ENCODE measurements around the gene HOXA3. TPM values are rescaled to one million over a fixed set of nuclear protein-coding genes. Genes with fewer than 3 reads are reported as not detected.

Gene HOXA3
- total RNA-seq, 1 experiment from 2014 or later = not detected

GRCh38 chr7:27174874-27175625, 22.7 kb upstream of the HOXA3 start:
- no peaks in the 10 kb centered on the region for H3K79me1 ChIP-seq (ENCODE audit: insufficient read depth, low read depth, low read length, poor library complexity, severe bottlenecking)
- no peak overlapping the region for H4K91ac ChIP-seq (ENCODE audit: insufficient read length, low read depth, low read length)
- H3K9me3 ChIP-seq (ENCODE audit: control insufficient read depth, low read depth, low read length) = no peaks in the 10 kb centered on the region
- H3K9ac ChIP-seq (ENCODE audit: extremely low read depth, insufficient read length, low read length) = no peak overlapping the region
- no peak overlapping the region for H4K8ac ChIP-seq (replicated peaks; ENCODE audit: insufficient read length, low read depth, low read length)
- no peak overlapping the region for H2BK15ac ChIP-seq (ENCODE audit: low read depth, low read length)
- Mint-ChIP-seq H3K27me3 (ENCODE audit: low read depth) (peaks cover 98% of the 10 kb centered on the region), H3K4me3 (peak overlapping the region in 1 of 2 experiments; percentile 55; a peak in 2 of 5 replicates), H3K9me3 (peaks cover 6 to 28% of the 10 kb centered on the region in 2 experiments; a peak in 4 of 5 replicates), H3K27ac (no peak overlapping the region), H3K36me3 (ENCODE audit: insufficient read depth in 1 of 3, low read depth in 3 of 3) (no peaks in the 10 kb centered on the region; a peak in 2 of 7 replicates), H3K4me1 (peaks cover 3 to 7% of the 10 kb centered on the region in 2 experiments)
- no peak overlapping the region for H3K18ac ChIP-seq (ENCODE audit: insufficient read length, low read depth, low read length)
- H4K5ac ChIP-seq (ENCODE audit: insufficient read length, low read depth, low read length) = no peak overlapping the region
- no peak overlapping the region for H3K27ac ChIP-seq (ENCODE audit: insufficient read length, low read depth, low read length)
- no peak overlapping the region for H2BK20ac ChIP-seq (ENCODE audit: low read depth, low read length, poor library complexity, severe bottlenecking)
- H3K79me2 ChIP-seq (ENCODE audit: insufficient read depth, low read length) = no peaks in the 10 kb centered on the region
- no peak overlapping the region for H3T11ph ChIP-seq (ENCODE audit: low read length)
- no peak for TF ChIP-seq CTCF (conservative IDR thresholded peaks at IDR 0.05)
- H2BK120ac ChIP-seq (ENCODE audit: low read depth, low read length, poor library complexity, severe bottlenecking) = no peak overlapping the region
- H3K4me1 ChIP-seq (ENCODE audit: insufficient read depth, low read length) = no peaks in the 10 kb centered on the region
- no peak overlapping the region for H2BK5ac ChIP-seq (ENCODE audit: insufficient read length, low read length)
- no CpG with 5 or more reads among the region's 12 CpGs for WGBS (ENCODE audit: extremely low coverage, insufficient read length, low lambda C conversion rate)
- H2AFZ ChIP-seq (ENCODE audit: low read length) = no peak overlapping the region
- H3K4ac ChIP-seq (ENCODE audit: low read depth, low read length) = no peak overlapping the region
- no peaks in the 10 kb centered on the region for H3K23me2 ChIP-seq (ENCODE audit: insufficient read length, low read depth, low read length, poor library complexity, severe bottlenecking)
- no peaks in the 10 kb centered on the region for H4K20me1 ChIP-seq (ENCODE audit: control insufficient read depth, insufficient read depth, insufficient read length)
- H2AK5ac ChIP-seq (ENCODE audit: insufficient read length, low read length) = no peak overlapping the region
- no peak overlapping the region for H3K14ac ChIP-seq (ENCODE audit: insufficient read depth, low read length)
- no peak overlapping the region for H3K23ac ChIP-seq (ENCODE audit: insufficient read length, low read depth, low read length)
- no peak overlapping the region for H3K4me2 ChIP-seq (ENCODE audit: insufficient read depth, insufficient read length, low read length)
- peak; percentile 36 for DNase-seq
- H3K27me3 ChIP-seq (ENCODE audit: insufficient read depth, low read length) = peaks cover 98% of the 10 kb centered on the region
- no peak overlapping the region for H3K56ac ChIP-seq (ENCODE audit: insufficient read length, low read depth, low read length)
- H2BK12ac ChIP-seq (ENCODE audit: insufficient read length, low read depth, low read length) = no peak overlapping the region

Measured in H9 (cell line).